H1 (cell line): ENCODE measurements around the gene DIAPH1. TPM values are rescaled to one million over a fixed set of nuclear protein-coding genes. Genes with fewer than 3 reads are reported as not detected.

Experiments
- CTCF ChIA-PET: fragments of 300-600 bp; sonication (Branson Sonifier 250); formaldehyde crosslinking; loops from one replicate; lab custom pipeline; 2021; ENCODE audit not compliant: partially characterized antibody; lab: Charles Lee
- POLR2A ChIA-PET: fragments of 300-600 bp; sonication (Branson Sonifier 250); formaldehyde crosslinking; loops from one replicate; lab custom pipeline; 2021; ENCODE audit warnings: inconsistent platforms; ENCODE audit not compliant: partially characterized antibody; lab: Charles Lee
- DNase-seq, 2 experiments: peaks; one replicate each; pipeline versions ENCODE4 v3.0.0 to v3.0.0-alpha.2; 2010 to 2022; ENCODE audit warnings: low spot score in 2 of 2, low read depth in 1 of 2, mixed read lengths in 1 of 2
- FAIRE-seq: peaks from 2 replicates; lab custom pipeline; 2011; peaks lifted over from hg19 to GRCh38; lab: Jason Lieb, UNC
- H2AFZ ChIP-seq: 2 replicates; pipeline ENCODE4 v1.8.1; 2012; ENCODE audit warnings: low read length, inconsistent platforms
- H2AK5ac ChIP-seq: 2 replicates; pipeline ENCODE4 v1.6.1; 2013; ENCODE audit warnings: low read depth, low read length
- H2BK120ac ChIP-seq: replicated peaks from 2 replicates; pipeline ENCODE3; 2013; ENCODE audit warnings: low read depth, low read length, inconsistent platforms
- H2BK12ac ChIP-seq: 2 replicates; pipeline ENCODE4 v1.6.1; 2013; ENCODE audit warnings: low read depth, low read length
- H2BK15ac ChIP-seq: 2 replicates; pipeline ENCODE4 v1.6.1; 2013; ENCODE audit warnings: low read length
- H2BK20ac ChIP-seq: 2 replicates; pipeline ENCODE4 v1.6.1; 2013; ENCODE audit warnings: low read length
- H2BK5ac ChIP-seq: 2 replicates; pipeline ENCODE4 v1.6.1; 2013; ENCODE audit warnings: low read depth, low read length
- H3K14ac ChIP-seq: 2 replicates; pipeline ENCODE4 v1.6.1; 2013; ENCODE audit warnings: inconsistent platforms; ENCODE audit not compliant: insufficient read length
- H3K18ac ChIP-seq: 2 replicates; pipeline ENCODE4 v1.6.1; 2013; ENCODE audit warnings: low read length; ENCODE audit errors: extremely low read depth
- H3K23ac ChIP-seq: 2 replicates; pipeline ENCODE4 v1.6.1; 2013; ENCODE audit warnings: inconsistent platforms; ENCODE audit not compliant: insufficient read length
- H3K23me2 ChIP-seq: 2 replicates; pipeline ENCODE4 v1.6.1; 2013; ENCODE audit warnings: low read depth, low read length
- H3K27ac ChIP-seq: 2 replicates; pipeline ENCODE4 v1.6.1; 2011; ENCODE audit warnings: low read depth, low read length, inconsistent platforms
- H3K27me3 ChIP-seq, 4 experiments: replicated peaks in 1 of 4; 1 replicate in 1 of 4; 2 replicates in 3 of 4; pipeline versions ENCODE4 v1.6.1 to v1.8.1; 2011 to 2013; ENCODE audit warnings: low read length in 3 of 4, mild to moderate bottlenecking in 3 of 4, inconsistent platforms in 2 of 4, mixed read lengths in 2 of 4, moderate library complexity in 1 of 4; ENCODE audit not compliant: control insufficient read depth in 3 of 4, insufficient read depth in 3 of 4; ENCODE audit errors: extremely low read depth in 1 of 4
- H3K36me3 ChIP-seq, 4 experiments: 2 replicates each; pipeline versions ENCODE4 v1.6.1 to v1.8.1; 2011 to 2013; ENCODE audit warnings: mild to moderate bottlenecking in 4 of 4, low read length in 3 of 4, moderate library complexity in 2 of 4, control low read depth in 1 of 4, inconsistent platforms in 1 of 4; ENCODE audit not compliant: insufficient read depth in 4 of 4, control insufficient read depth in 2 of 4
- H3K4ac ChIP-seq: replicated peaks from 2 replicates; pipeline ENCODE3; 2013; ENCODE audit warnings: low read length, low read depth, mixed read lengths, inconsistent platforms; ENCODE audit not compliant: insufficient read length
- H3K4me1 ChIP-seq, 4 experiments: replicated peaks in 1 of 4; 1 replicate in 1 of 4; 2 replicates in 3 of 4; pipeline versions ENCODE4 v1.6.1 to v1.8.1; 2011 to 2013; ENCODE audit warnings: low read length in 3 of 4, inconsistent platforms in 2 of 4, mixed read lengths in 1 of 4; ENCODE audit not compliant: insufficient read depth in 4 of 4, control insufficient read depth in 3 of 4
- H3K4me2 ChIP-seq, 2 experiments: 2 replicates each; pipeline versions ENCODE4 v1.6.1 to v1.8.1; 2011 to 2013; ENCODE audit warnings: low read depth in 2 of 2, low read length in 2 of 2, control low read depth in 1 of 2, inconsistent platforms in 1 of 2, mild to moderate bottlenecking in 1 of 2; ENCODE audit not compliant: insufficient read depth in 1 of 2
- H3K4me3 ChIP-seq, 4 experiments: fragments of 200-600, 300-600 bp in 1 of 4; sonication (generic), shearing (Covaris generic), sonication (Bioruptor Twin) in 1 of 4; 2 replicates each; pipeline versions ENCODE4 v1.5.1 to v1.8.1; 2011 to 2016; ENCODE audit warnings: low read length in 4 of 4, low read depth in 3 of 4, control low read depth in 2 of 4, inconsistent platforms in 2 of 4, mild to moderate bottlenecking in 2 of 4, mixed read lengths in 1 of 4, moderate library complexity in 1 of 4; ENCODE audit not compliant: insufficient read depth in 2 of 4; ENCODE audit errors: extremely low read depth in 1 of 4
- H3K56ac ChIP-seq: replicated peaks from 2 replicates; pipeline ENCODE3; 2013; ENCODE audit warnings: low read depth, mild to moderate bottlenecking, mixed read lengths, low read length, inconsistent platforms; ENCODE audit not compliant: insufficient read length
- H3K79me1 ChIP-seq: 2 replicates; pipeline ENCODE4 v1.6.1; 2013; ENCODE audit warnings: low read depth, low read length, control low read depth
- H3K79me2 ChIP-seq, 2 experiments: 2 replicates each; pipeline versions ENCODE4 v1.6.1 to v1.8.1; 2012 to 2013; ENCODE audit warnings: low read length in 2 of 2, mild to moderate bottlenecking in 2 of 2, inconsistent platforms in 1 of 2; ENCODE audit not compliant: insufficient read depth in 2 of 2, control insufficient read depth in 1 of 2
- H3K9ac ChIP-seq, 4 experiments: replicated peaks in 1 of 4; 1 replicate in 1 of 4; 2 replicates in 3 of 4; pipeline versions ENCODE4 v1.6.1 to v1.8.1; 2011 to 2013; ENCODE audit warnings: low read depth in 3 of 4, low read length in 3 of 4, control low read depth in 2 of 4, mild to moderate bottlenecking in 2 of 4, moderate library complexity in 2 of 4, inconsistent platforms in 1 of 4; ENCODE audit errors: extremely low read depth in 1 of 4
- H3K9me3 ChIP-seq, 2 experiments: 2 replicates each; pipeline versions ENCODE4 v1.6.1 to v1.8.1; 2012 to 2013; ENCODE audit warnings: mild to moderate bottlenecking in 2 of 2, moderate library complexity in 2 of 2, control low read depth in 1 of 2, inconsistent platforms in 1 of 2, low read depth in 1 of 2, low read length in 1 of 2, mixed read lengths in 1 of 2; ENCODE audit not compliant: insufficient read depth in 2 of 2
- H4K20me1 ChIP-seq, 2 experiments: replicated peaks in 1 of 2; 2 replicates each; pipeline versions ENCODE3 to v1.8.1; 2011 to 2013; ENCODE audit warnings: inconsistent platforms in 2 of 2, low read length in 2 of 2, mild to moderate bottlenecking in 1 of 2; ENCODE audit not compliant: insufficient read depth in 2 of 2, control insufficient read depth in 1 of 2
- H4K5ac ChIP-seq: 2 replicates; pipeline ENCODE4 v1.6.1; 2013; ENCODE audit warnings: low read length, low read depth, mixed read lengths, inconsistent platforms; ENCODE audit not compliant: insufficient read length
- H4K8ac ChIP-seq: 2 replicates; pipeline ENCODE4 v1.8.0; 2013; ENCODE audit warnings: mild to moderate bottlenecking, moderate library complexity, low read length, inconsistent platforms; ENCODE audit not compliant: insufficient read depth; ENCODE audit errors: extremely low read depth
- H4K91ac ChIP-seq: replicated peaks from 2 replicates; pipeline ENCODE3; 2013; ENCODE audit warnings: low read length, mixed read lengths, inconsistent platforms; ENCODE audit not compliant: insufficient read length
- ASH2L ChIP-seq: fragments of 200-600, 300-600 bp; sonication (generic); IDR thresholded peaks from one replicate; pipeline ENCODE4 v1.7.1; 2017; ENCODE audit warnings: low read length
- CBX8 ChIP-seq: fragments of 300-800, 300-1000 bp; sonication (generic); IDR thresholded peaks from 2 replicates; pipeline ENCODE4 v1.7.1; 2016; ENCODE audit warnings: low read depth, low read length, borderline replicate concordance
- CEBPB ChIP-seq: IDR thresholded peaks from 2 replicates; pipeline ENCODE4 v1.6.1; 2012; ENCODE audit warnings: low read depth, low read length
- E2F6 ChIP-seq: IDR thresholded peaks from 2 replicates; pipeline ENCODE4 v1.6.1; 2012; ENCODE audit warnings: inconsistent platforms
- KDM4A ChIP-seq: IDR thresholded peaks from one replicate; pipeline ENCODE4 v1.7.1; 2012; ENCODE audit warnings: low read depth, mild to moderate bottlenecking, moderate library complexity, low read length, inconsistent platforms; ENCODE audit not compliant: severe bottlenecking
- MAFK ChIP-seq: IDR thresholded peaks from 2 replicates; pipeline ENCODE4 v1.6.1; 2012; ENCODE audit warnings: low read depth, mild to moderate bottlenecking, improper control_type of control experiment, low read length
- PHF8 ChIP-seq: fragments of 200-600 bp; sonication (generic); conservative IDR thresholded peaks from 2 replicates; pipeline ENCODE4 v1.7.1; 2012; ENCODE audit warnings: low read depth, mild to moderate bottlenecking, inconsistent platforms, low read length, moderate library complexity
- POU5F1 ChIP-seq: IDR thresholded peaks from 2 replicates; pipeline ENCODE4 v1.6.1; 2011; ENCODE audit warnings: low read depth, mild to moderate bottlenecking, low read length, moderate library complexity
- TEAD4 ChIP-seq: IDR thresholded peaks from 2 replicates; pipeline ENCODE4 v1.6.1; 2012; ENCODE audit warnings: low read depth, low read length, inconsistent platforms, mixed read lengths
- WGBS, 2 experiments: shearing (Covaris generic) in 1 of 2; methylation state at CpG; one replicate each; pipeline versions ENCODE4 v1.1.6 to v1.1.7; 2013 to 2015; ENCODE audit warnings: low lambda C conversion rate in 2 of 2, mixed read lengths in 2 of 2, inconsistent platforms in 1 of 2, low coverage in 1 of 2, missing lambda C conversion rate in 1 of 2; ENCODE audit not compliant: insufficient replicate concordance in 2 of 2, insufficient coverage in 1 of 2, insufficient read length in 1 of 2; ENCODE audit errors: extremely low coverage in 1 of 2, missing lambda C conversion rate in 1 of 2; 5-methylcytosine and 5-hydroxymethylcytosine counted together
- polyA plus RNA-seq, 7 experiments: library from polyadenylated mRNA; depleted of rRNA in 3 of 7; stranded (reverse) in 5 of 7; unstranded in 2 of 7; fragments of >200 nt in 5 of 7; fragments of 200-250 nt in 2 of 7; gene quantifications; 1 replicate in 5 of 7; 2 replicates in 1 of 7; 4 replicates in 1 of 7; pipeline versions ENCODE4 v1.2.1 to v1.2.3, GENCODE V29; 2011 to 2013; ENCODE audit warnings: missing spikeins in 2 of 7, mixed read lengths in 2 of 7
- total RNA-seq: library from RNA; stranded (reverse); fragmentation: NEBNext Ultra II Directional; extraction: Animal tissue kit (Norgen Biotek cat#: 25700); gene quantifications from 2 replicates; pipeline ENCODE4 v1.2.1, GENCODE V29; 2021
- TF ChIP-seq, protein P1 (sequence below): IDR thresholded peaks from 2 replicates; pipeline ENCODE4 v1.6.1; 2012; ENCODE audit warnings: low read length, inconsistent platforms

Gene DIAPH1
- total and polyA plus RNA-seq, 2 of the 8 experiments (the other 6 are each of a cell fraction or from before 2014, with no cell fraction given): 61.2 to 114 TPM

DNA sequence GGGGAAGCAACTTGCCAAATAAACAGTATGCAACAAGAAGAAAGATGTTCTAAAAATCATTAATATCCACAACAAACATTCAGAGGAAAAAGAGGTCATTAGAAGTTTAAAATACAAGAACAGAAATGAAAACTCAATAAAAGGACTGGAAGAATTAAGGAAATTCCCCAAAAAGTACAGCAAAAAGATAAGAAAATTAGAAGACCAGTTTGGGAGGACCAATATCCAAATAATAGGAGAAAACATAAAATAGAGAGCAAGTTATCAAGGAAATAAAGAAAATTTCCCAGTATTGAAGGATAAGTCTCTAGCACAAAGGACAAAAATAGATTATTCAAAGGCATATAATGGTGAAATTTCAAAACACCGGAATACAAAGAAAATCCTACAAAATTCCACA lies 21.9 kb downstream of the DIAPH1 start:
- Histone ChIP-seq H4K8ac (no peak overlapping the region), H2AFZ (no peak overlapping the region), H3K4ac (no peak overlapping the region), H3K36me3 (no peaks in the 10 kb centered on the region), H3K79me2 (peaks cover 0 to 54% of the 10 kb centered on the region in 2 experiments; a peak in 2 of 4 replicates), H2BK15ac (no peak overlapping the region), H3K79me1 (0 out of 2 replicates have a peak, but pooled peaks cover 4% of the 10 kb centered on the region), H3K23ac (no peak overlapping the region), H3K4me1 (no peaks in the 10 kb centered on the region; a peak in 1 of 7 replicates), H3K23me2 (no peaks in the 10 kb centered on the region), H2BK5ac (no peak overlapping the region), H3K18ac (no peak overlapping the region), H3K4me2 (no peak overlapping the region), H4K91ac (no peak overlapping the region), H3K4me3 (no peak overlapping the region), H2AK5ac (no peak overlapping the region), H2BK120ac (no peak overlapping the region), H3K14ac (no peak overlapping the region), H4K5ac (no peak overlapping the region), H3K56ac (no peak overlapping the region), H4K20me1 (peaks cover 6 to 7% of the 10 kb centered on the region in 2 experiments), H3K9ac (no peak overlapping the region), H2BK20ac (no peak overlapping the region), H3K9me3 (no peaks in the 10 kb centered on the region), H2BK12ac (no peak overlapping the region), H3K27me3 (no peaks in the 10 kb centered on the region), H3K27ac (no peak overlapping the region)
- TF ChIP-seq CBX8 (no peak), PHF8 (no peak), CEBPB (no peak), ASH2L (no peak), MAFK (no peak), POU5F1 (no peak), TEAD4 (no peak), E2F6 (no peak), KDM4A (no peak)
- TF ChIP-seq, protein P1, sequence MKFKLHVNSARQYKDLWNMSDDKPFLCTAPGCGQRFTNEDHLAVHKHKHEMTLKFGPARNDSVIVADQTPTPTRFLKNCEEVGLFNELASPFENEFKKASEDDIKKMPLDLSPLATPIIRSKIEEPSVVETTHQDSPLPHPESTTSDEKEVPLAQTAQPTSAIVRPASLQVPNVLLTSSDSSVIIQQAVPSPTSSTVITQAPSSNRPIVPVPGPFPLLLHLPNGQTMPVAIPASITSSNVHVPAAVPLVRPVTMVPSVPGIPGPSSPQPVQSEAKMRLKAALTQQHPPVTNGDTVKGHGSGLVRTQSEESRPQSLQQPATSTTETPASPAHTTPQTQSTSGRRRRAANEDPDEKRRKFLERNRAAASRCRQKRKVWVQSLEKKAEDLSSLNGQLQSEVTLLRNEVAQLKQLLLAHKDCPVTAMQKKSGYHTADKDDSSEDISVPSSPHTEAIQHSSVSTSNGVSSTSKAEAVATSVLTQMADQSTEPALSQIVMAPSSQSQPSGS: no peak
- FAIRE-seq (no peak), DNase-seq (no peak)
- CTCF ChIA-PET: interaction anchor here (0.6 to 4.0 kb wide), 10 partner anchors 13 to 166 kb away, joined by 3 to 46 read pairs (median 5); partner anchors contain the start of genes DIAPH1 and PCDHGA12
- WGBS, 2 experiments: 91% methylated on average over 1 of the region's 1 CpG; no CpG with 5 or more reads in 1 of the 2 experiments
- POLR2A ChIA-PET: interaction anchor here (1.1 to 1.6 kb wide), 3 partner anchors 11 to 22 kb away, joined by 3 to 6 read pairs (median 3); partner anchors contain the start of gene DIAPH1
